HEK293 (cell line): Measurements from ENCODE around the gene TRMT10C.

ENCODE experiments used
- CTCF ChIA-PET: fragments of 350-600 bp; formaldehyde crosslinking; extraction: SDS; loops from one replicate; lab custom pipeline; 2021; ENCODE audit warnings: antibody characterized with exemption; lab: Yijun Ruan, JAX
- POLR2A ChIA-PET: fragments of 300-600 bp; formaldehyde crosslinking; extraction: SDS; loops from one replicate; lab custom pipeline; 2020; ENCODE audit warnings: antibody characterized with exemption, inconsistent platforms; lab: Yijun Ruan, JAX
- H3K27ac ChIP-seq: fragments of 200-500 bp; sonication (Bioruptor generic); 2 replicates; pipeline ENCODE4 v1.5.1; 2014; ENCODE audit warnings: low read depth, low read length, control low read depth, inconsistent platforms; ENCODE audit errors: extremely low read depth
- H3K36me3 ChIP-seq, 2 experiments: fragments of 200-500 bp in 1 of 2; sonication (Bioruptor generic) in 1 of 2; 1 replicate in 1 of 2; 2 replicates in 1 of 2; pipeline ENCODE4 v1.5.1; 2014 to 2017; ENCODE audit warnings: inconsistent platforms in 2 of 2, low read length in 2 of 2; ENCODE audit not compliant: control insufficient read depth in 2 of 2, insufficient read depth in 1 of 2
- H3K4me1 ChIP-seq: fragments of 200-500 bp; sonication (Bioruptor generic); 2 replicates; pipeline ENCODE4 v1.5.1; 2014; ENCODE audit warnings: mild to moderate bottlenecking, low read length, inconsistent platforms; ENCODE audit not compliant: control insufficient read depth, insufficient read depth
- H3K4me3 ChIP-seq: 2 replicates; pipeline ENCODE4 v1.5.1; 2011; ENCODE audit warnings: low read depth, mild to moderate bottlenecking, control low read depth, low read length, moderate library complexity
- H3K9me3 ChIP-seq: fragments of 200-500 bp; sonication (Bioruptor generic); 2 replicates; pipeline ENCODE4 v1.5.1; 2014; ENCODE audit warnings: low read depth, low read length, inconsistent platforms; ENCODE audit not compliant: control insufficient read depth, insufficient read depth
- BCL11A ChIP-seq: fragments of 450-650 bp; formaldehyde crosslinking; IDR thresholded peaks from 2 replicates; pipeline ENCODE4 v1.5.1; 2016; ENCODE audit warnings: low read depth, missing biosample characterization, missing genetic modification characterization
- KLF1 ChIP-seq: fragments of 450-650 bp; formaldehyde crosslinking; IDR thresholded peaks from 2 replicates; pipeline ENCODE4 v1.5.1; 2016; ENCODE audit warnings: missing biosample characterization, missing genetic modification characterization
- REST ChIP-seq: fragments of 450-650 bp; formaldehyde crosslinking; IDR thresholded peaks from 2 replicates; pipeline ENCODE4 v1.5.1; 2016; ENCODE audit warnings: missing biosample characterization, missing genetic modification characterization
- SP7 ChIP-seq: fragments of 450-650 bp; formaldehyde crosslinking; IDR thresholded peaks from 2 replicates; pipeline ENCODE4 v1.5.1; 2016; ENCODE audit warnings: missing biosample characterization, missing genetic modification characterization
- YY1 ChIP-seq: fragments of 450-650 bp; formaldehyde crosslinking; IDR thresholded peaks from 2 replicates; pipeline ENCODE4 v1.5.1; 2018; ENCODE audit warnings: missing biosample characterization, missing genetic modification characterization
- ZBTB1 ChIP-seq: fragments of 450-650 bp; formaldehyde crosslinking; IDR thresholded peaks from 2 replicates; pipeline ENCODE4 v1.5.1; 2016; ENCODE audit warnings: missing biosample characterization, missing genetic modification characterization
- ZBTB21 ChIP-seq: fragments of 450-650 bp; formaldehyde crosslinking; IDR thresholded peaks from 2 replicates; pipeline ENCODE4 v1.5.1; 2017; ENCODE audit warnings: missing biosample characterization, missing genetic modification characterization
- ZBTB6 ChIP-seq: fragments of 450-650 bp; formaldehyde crosslinking; IDR thresholded peaks from 2 replicates; pipeline ENCODE4 v1.5.1; 2017; ENCODE audit warnings: missing biosample characterization, missing genetic modification characterization
- ZFP37 ChIP-seq: fragments of 450-650 bp; formaldehyde crosslinking; IDR thresholded peaks from 2 replicates; pipeline ENCODE4 v1.5.1; 2016; ENCODE audit warnings: missing biosample characterization, missing genetic modification characterization
- ZNF10 ChIP-seq: fragments of 450-650 bp; formaldehyde crosslinking; IDR thresholded peaks from 2 replicates; pipeline ENCODE4 v1.5.1; 2017; ENCODE audit warnings: missing biosample characterization, missing genetic modification characterization
- ZNF140 ChIP-seq: fragments of 450-650 bp; formaldehyde crosslinking; IDR thresholded peaks from 2 replicates; pipeline ENCODE4 v1.5.1; 2016; ENCODE audit warnings: missing biosample characterization, missing genetic modification characterization
- ZNF148 ChIP-seq: fragments of 450-650 bp; formaldehyde crosslinking; IDR thresholded peaks from 2 replicates; pipeline ENCODE4 v1.5.0; 2017; ENCODE audit warnings: missing biosample characterization, missing genetic modification characterization, borderline replicate concordance
- ZNF184 ChIP-seq: fragments of 450-650 bp; IDR thresholded peaks from 2 replicates; pipeline ENCODE4 v1.5.1; 2018; ENCODE audit warnings: missing biosample characterization, mild to moderate bottlenecking, missing genetic modification characterization
- ZNF211 ChIP-seq: fragments of 450-650 bp; formaldehyde crosslinking; IDR thresholded peaks from 2 replicates; pipeline ENCODE4 v1.5.1; 2016; ENCODE audit warnings: low read depth, missing biosample characterization, missing genetic modification characterization
- ZNF223 ChIP-seq: fragments of 450-650 bp; formaldehyde crosslinking; IDR thresholded peaks from 2 replicates; pipeline ENCODE4 v1.5.1; 2016; ENCODE audit warnings: missing biosample characterization, missing genetic modification characterization
- ZNF311 ChIP-seq: fragments of 450-650 bp; formaldehyde crosslinking; IDR thresholded peaks from 2 replicates; pipeline ENCODE4 v1.5.1; 2017; ENCODE audit warnings: missing biosample characterization, missing genetic modification characterization, borderline replicate concordance
- ZNF398 ChIP-seq: fragments of 450-650 bp; formaldehyde crosslinking; IDR thresholded peaks from 2 replicates; pipeline ENCODE4 v1.5.1; 2017; ENCODE audit warnings: missing biosample characterization, missing genetic modification characterization
- ZNF416 ChIP-seq: fragments of 450-650 bp; formaldehyde crosslinking; IDR thresholded peaks from 2 replicates; pipeline ENCODE4 v1.5.1; 2016; ENCODE audit warnings: missing biosample characterization, missing genetic modification characterization
- ZNF433 ChIP-seq: fragments of 450-650 bp; formaldehyde crosslinking; IDR thresholded peaks from 2 replicates; pipeline ENCODE4 v1.5.1; 2016; ENCODE audit warnings: missing biosample characterization, missing genetic modification characterization, low read depth
- ZNF514 ChIP-seq: fragments of 450-650 bp; formaldehyde crosslinking; IDR thresholded peaks from 2 replicates; pipeline ENCODE4 v1.5.1; 2016; ENCODE audit warnings: missing biosample characterization, missing genetic modification characterization
- ZNF596 ChIP-seq: fragments of 450-650 bp; IDR thresholded peaks from 2 replicates; pipeline ENCODE4 v1.5.0; 2018; ENCODE audit warnings: missing biosample characterization, mild to moderate bottlenecking, missing genetic modification characterization, moderate library complexity
- ZNF791 ChIP-seq: fragments of 450-650 bp; formaldehyde crosslinking; IDR thresholded peaks from 2 replicates; pipeline ENCODE4 v1.5.1; 2016; ENCODE audit warnings: missing biosample characterization, missing genetic modification characterization
- ZNF792 ChIP-seq: fragments of 450-650 bp; formaldehyde crosslinking; IDR thresholded peaks from 2 replicates; pipeline ENCODE4 v1.5.1; 2016; ENCODE audit warnings: missing biosample characterization, missing genetic modification characterization
- ZNF830 ChIP-seq: fragments of 450-650 bp; IDR thresholded peaks from 2 replicates; pipeline ENCODE4 v1.5.0; 2018; ENCODE audit warnings: missing biosample characterization, missing genetic modification characterization, low read depth, mild to moderate bottlenecking, moderate library complexity

The TRMT10C gene

GRCh38 chr3:101574388-101575112, 12.9 kb downstream of the TRMT10C start (continued):
- TF ChIP-seq ZNF148 (tag by site-specific recombination): 0 out of 2 replicates have a peak, but pooled peaks have one; percentile 8

- H3K36me3 ChIP-seq: peaks cover 4 to 35% of the 10 kb centered on the region in 2 experiments; a peak in 2 of 3 replicates
- ChIA-PET POLR2A (interaction anchor here (0.5 to 1.2 kb wide), 2 partner anchors 53 to 100 kb away, joined by 3 read pairs; no protein-coding TSS in a partner anchor), CTCF (no interaction called here)
- TF ChIP-seq ZNF416 (tag by site-specific recombination) (no peak), BCL11A (tag by site-specific recombination) (no peak), ZFP37 (no peak), ZNF10 (no peak), ZNF792 (tag by site-specific recombination) (no peak), ZBTB21 (tag by site-specific recombination) (no peak), ZNF791 (tag by site-specific recombination) (no peak), ZNF211 (tag by site-specific recombination) (no peak), KLF1 (no peak), ZNF398 (tag by site-specific recombination) (no peak), ZNF433 (tag by site-specific recombination) (no peak)
- no peaks in the 10 kb centered on the region for H3K4me1 ChIP-seq
- no peaks in the 10 kb centered on the region for H3K9me3 ChIP-seq
- no peak overlapping the region for H3K27ac ChIP-seq
- H3K4me3 ChIP-seq: no peak overlapping the region
Observed at GRCh38 chr3:101577286-101577685, 15.6 kb downstream of the TRMT10C start.

- TF ChIP-seq ZNF514 (tag by site-specific recombination): no peak
- TF ChIP-seq YY1 (tag by site-specific recombination): no peak
- TF ChIP-seq ZNF596 (tag by site-specific recombination): no peak
- no peak for TF ChIP-seq BCL11A (tag by site-specific recombination)
- TF ChIP-seq ZBTB1 (tag by site-specific recombination): no peak
- no peak for TF ChIP-seq SP7
- TF ChIP-seq ZNF830: no peak
- TF ChIP-seq ZNF223 (tag by site-specific recombination): no peak
- TF ChIP-seq ZBTB6: no peak
- TF ChIP-seq ZNF184: no peak
- TF ChIP-seq ZNF140 (tag by site-specific recombination): no peak
- no peak for TF ChIP-seq REST (tag by site-specific recombination)
- TF ChIP-seq ZNF311 (tag by site-specific recombination): no peak
- Histone ChIP-seq H3K4me3 (no peak overlapping the region), H3K9me3 (no peaks in the 10 kb centered on the region), H3K4me1 (no peaks in the 10 kb centered on the region), H3K36me3 (peaks cover 27 to 81% of the 10 kb centered on the region in 2 experiments; a peak in 2 of 3 replicates), H3K27ac (no peak overlapping the region)
- ChIA-PET CTCF (no interaction called here), POLR2A (interaction anchor here (0.7 to 1.1 kb wide), 2 partner anchors 9 to 10 kb away, joined by 3 to 5 read pairs; no protein-coding TSS in a partner anchor)
Observed at GRCh38 chr3:101588616-101589015, 26.9 kb downstream of the TRMT10C start.
